ENCODE data around the gene GPR55.

Gene GPR55

GRCh38 chr2:230922951-230923717, 1.9 kb downstream of the GPR55 start:
- DNase-seq (ENCODE audit: low read depth): no peak
- TF ChIP-seq CTCF (IDR thresholded peaks at IDR 0.05; ENCODE audit: low read depth, low read length, missing control alignments): no peak
- peak overlapping the region; percentile 67 for H3K4me3 ChIP-seq (ENCODE audit: low read depth, low read length)

GRCh38 chr2:230921806-230922595, 3.0 kb downstream of the GPR55 start:
- DNase-seq (ENCODE audit: low read depth): no peak
- peak overlapping the region; percentile 40 for H3K4me3 ChIP-seq (ENCODE audit: low read depth, low read length)
- TF ChIP-seq CTCF (IDR thresholded peaks at IDR 0.05; ENCODE audit: low read depth, low read length, missing control alignments): no peak

- H3K4me3 ChIP-seq (ENCODE audit: low read depth, low read length): peak overlapping the region; percentile 31; the same call in 1 of the 2 replicates
- no peak for TF ChIP-seq CTCF (IDR thresholded peaks at IDR 0.05; ENCODE audit: low read depth, low read length, missing control alignments)
- no peak for DNase-seq (ENCODE audit: low read depth)
Measured at GRCh38 chr2:230920167-230920566, 4.9 kb downstream of the GPR55 start.

- H3K4me3 ChIP-seq (ENCODE audit: low read depth, low read length): peak overlapping the region; percentile 31; the same call in 1 of the 2 replicates
- DNase-seq (ENCODE audit: low read depth): no peak
- no peak for TF ChIP-seq CTCF (IDR thresholded peaks at IDR 0.05; ENCODE audit: low read depth, low read length, missing control alignments)
Measured at GRCh38 chr2:230919681-230920080, 5.4 kb downstream of the GPR55 start.

GRCh38 chr2:230919240-230919639, 5.8 kb downstream of the GPR55 start:
- TF ChIP-seq CTCF (IDR thresholded peaks at IDR 0.05; ENCODE audit: low read depth, low read length, missing control alignments): no peak
- H3K4me3 ChIP-seq (ENCODE audit: low read depth, low read length): no peak overlapping the region; the same call in 1 of the 2 replicates

GRCh38 chr2:230916218-230916617, 8.8 kb downstream of the GPR55 start:
- DNase-seq (ENCODE audit: low read depth): no peak
- H3K4me3 ChIP-seq (ENCODE audit: low read depth, low read length): peak overlapping the region; percentile 12; the same call in 1 of the 2 replicates
- TF ChIP-seq CTCF (IDR thresholded peaks at IDR 0.05; ENCODE audit: low read depth, low read length, missing control alignments): no peak

More at GRCh38 chr2:230919240-230919639, 5.8 kb downstream of the GPR55 start:
- DNase-seq (ENCODE audit: low read depth): no peak

Data from GM12864 (cell line).